Liver (tissue), 3 donors: ENCODE data around the gene GORASP2.
A peak's percentile ranks its signal among the peaks of the same experiment; 100 is the strongest.

Source experiments
- CTCF ChIP-seq: fragments of 150-350 bp; IDR thresholded peaks from 2 replicates; pipeline ENCODE4 v1.5.1; 2017; ENCODE audit warnings: improper control_type of control experiment, low read depth, low read length; ENCODE audit not compliant: missing input control
- EGR1 ChIP-seq, 2 donors: IDR thresholded peaks; 2 replicates each; pipeline ENCODE4 v1.6.1; 2016 to 2018; ENCODE audit warnings: antibody characterized with exemption in 2 of 2, low read depth in 2 of 2
- GABPA ChIP-seq, 2 donors: IDR thresholded peaks in 1 of 2; conservative IDR thresholded peaks in 1 of 2; 2 replicates each; pipeline ENCODE4 v1.6.1; 2016; ENCODE audit warnings: antibody characterized with exemption in 2 of 2, mild to moderate bottlenecking in 1 of 2, moderate library complexity in 1 of 2
- JUND ChIP-seq, 2 donors: IDR thresholded peaks; 2 replicates each; pipeline ENCODE4 v1.6.1; 2016; ENCODE audit warnings: antibody characterized with exemption in 2 of 2
- RAD21 ChIP-seq, 2 donors: IDR thresholded peaks; 2 replicates each; pipeline ENCODE4 v1.6.1; 2016; ENCODE audit warnings: antibody characterized with exemption in 2 of 2, mild to moderate bottlenecking in 2 of 2
- REST ChIP-seq: IDR thresholded peaks from 2 replicates; pipeline ENCODE4 v1.6.1; 2016; ENCODE audit warnings: antibody characterized with exemption, mild to moderate bottlenecking
- TAF1 ChIP-seq: conservative IDR thresholded peaks from 2 replicates; pipeline ENCODE4 v1.6.1; 2016; ENCODE audit warnings: antibody characterized with exemption, mild to moderate bottlenecking
- TF ChIP-seq, protein P1 (sequence below): IDR thresholded peaks from 2 replicates; pipeline ENCODE4 v1.6.1; 2016; ENCODE audit warnings: antibody characterized with exemption
- donor health status: healthy.
- donor health status: healthy.

DNA sequence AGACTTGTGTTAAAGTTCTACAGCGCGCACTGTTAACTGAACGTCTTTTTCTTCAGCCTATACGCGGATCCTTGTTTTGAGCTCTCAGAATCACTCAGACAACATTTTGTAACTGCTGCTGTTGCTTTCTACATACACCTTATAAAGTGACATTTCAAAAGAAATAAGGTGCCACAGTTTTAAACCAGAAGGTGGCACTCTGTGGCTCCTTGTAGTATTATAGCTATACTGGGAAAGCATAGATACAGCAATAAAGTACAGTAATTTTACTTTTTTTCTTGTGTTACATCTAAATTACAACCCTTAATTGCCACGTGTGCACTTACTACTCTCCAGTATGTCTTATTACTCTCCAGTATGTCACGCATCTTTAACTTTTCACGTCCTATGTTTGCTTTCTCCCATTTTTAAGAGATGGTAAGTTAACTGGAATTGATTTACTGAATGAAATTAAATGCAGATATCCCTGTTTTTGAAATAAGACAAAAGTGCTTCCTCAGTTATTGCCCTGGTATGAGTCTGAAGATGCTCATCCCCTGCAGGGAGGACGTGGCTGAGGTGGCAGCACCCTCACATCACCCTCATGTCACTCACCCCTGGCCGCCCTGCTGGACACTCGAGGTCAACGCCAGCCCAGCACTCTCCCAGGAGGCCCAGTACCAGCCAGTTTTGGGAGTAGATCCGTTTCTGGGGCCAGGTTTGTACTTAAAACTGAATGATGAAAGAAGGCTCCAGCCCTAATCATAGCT is 37.8 kb downstream of the GORASP2 start:
- TF ChIP-seq REST (no peak), TAF1 (no peak), CTCF (peak; percentile 12), GABPA (IDR thresholded peaks at IDR 0.05 in 1 of 2, conservative IDR thresholded peaks at IDR 0.05 in 1 of 2) (no peak), RAD21 (IDR thresholded peaks at IDR 0.05) (peak; percentile 27 to 37), JUND (IDR thresholded peaks at IDR 0.05) (no peak), EGR1 (IDR thresholded peaks at IDR 0.05; ENCODE audit: low read depth in 2 of 2) (no peak)
- TF ChIP-seq, protein P1, sequence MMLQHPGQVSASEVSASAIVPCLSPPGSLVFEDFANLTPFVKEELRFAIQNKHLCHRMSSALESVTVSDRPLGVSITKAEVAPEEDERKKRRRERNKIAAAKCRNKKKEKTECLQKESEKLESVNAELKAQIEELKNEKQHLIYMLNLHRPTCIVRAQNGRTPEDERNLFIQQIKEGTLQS: no peak
